Measurements from ENCODE around the gene TUBG2.

Gene TUBG2

DNA sequence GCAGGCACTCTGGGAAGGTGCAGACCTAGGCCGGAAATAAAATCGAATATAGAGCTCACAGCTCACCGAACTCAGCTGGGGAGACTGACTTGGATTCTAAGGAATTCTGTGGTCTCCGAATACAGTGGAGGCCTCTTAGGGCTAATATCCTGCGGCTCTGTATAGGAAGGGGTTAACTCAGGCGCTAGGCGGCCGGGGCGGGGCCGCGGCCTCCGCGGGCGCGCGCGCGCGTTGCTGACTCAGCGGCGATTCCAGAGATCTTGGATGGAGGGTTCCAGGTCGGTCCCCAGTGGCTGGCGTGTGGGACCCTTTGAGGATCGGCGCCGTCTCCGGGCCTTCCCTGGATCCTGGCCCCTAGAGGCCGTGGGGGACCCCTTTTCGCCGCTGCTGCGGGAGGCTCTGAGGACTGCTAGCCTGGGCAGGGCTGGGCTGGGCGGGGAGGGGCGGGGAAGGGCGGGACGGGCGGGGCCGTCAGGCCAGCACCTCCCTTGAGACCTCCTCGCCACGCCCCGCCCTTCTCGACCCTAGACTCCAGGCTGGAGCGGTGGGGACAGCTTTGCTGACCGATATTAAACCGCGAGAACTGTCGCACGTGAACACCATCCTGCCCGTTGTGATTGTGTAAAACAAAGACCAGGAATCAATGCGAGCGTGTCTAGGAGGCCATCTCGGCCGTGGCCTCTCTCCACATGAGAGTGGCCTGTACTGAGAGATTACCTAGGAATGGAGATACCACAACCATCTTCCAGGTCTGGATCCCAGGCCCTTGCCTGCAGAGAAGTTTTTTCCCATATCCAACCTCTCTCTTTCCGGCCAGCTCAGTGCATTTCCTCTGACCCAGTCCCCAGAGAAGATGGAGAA lies 19.1 kb downstream of the TUBG2 start:
- peak; percentile 84 for DNase-seq

DNA sequence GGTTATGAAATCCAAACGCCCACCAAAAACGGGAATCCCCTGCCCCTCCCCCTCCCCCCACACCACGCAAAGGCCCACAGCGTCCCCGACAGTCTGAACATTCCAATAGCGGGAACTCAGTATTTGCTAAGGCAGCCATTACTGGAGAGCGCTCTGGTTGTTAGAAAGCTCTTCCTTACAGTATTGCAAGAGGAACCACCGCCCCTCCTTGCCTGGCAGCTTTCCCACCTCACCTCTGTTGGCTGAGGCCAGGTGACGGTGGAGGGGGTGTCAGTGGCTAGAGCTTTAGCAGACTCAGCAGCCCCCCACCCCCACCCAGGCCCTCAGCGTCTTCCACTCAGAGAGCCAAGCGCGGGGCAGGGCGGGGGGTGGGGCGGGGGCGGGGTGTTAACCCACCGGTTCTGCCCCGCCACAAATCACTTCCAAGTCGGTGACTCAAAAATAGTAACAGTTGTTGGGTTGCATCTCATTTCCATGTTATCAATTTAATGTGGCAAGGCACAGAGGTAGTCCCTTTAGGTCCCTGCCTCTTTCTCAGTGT lies 19.9 kb downstream of the TUBG2 start:
- peak; percentile 51 for DNase-seq

DNA sequence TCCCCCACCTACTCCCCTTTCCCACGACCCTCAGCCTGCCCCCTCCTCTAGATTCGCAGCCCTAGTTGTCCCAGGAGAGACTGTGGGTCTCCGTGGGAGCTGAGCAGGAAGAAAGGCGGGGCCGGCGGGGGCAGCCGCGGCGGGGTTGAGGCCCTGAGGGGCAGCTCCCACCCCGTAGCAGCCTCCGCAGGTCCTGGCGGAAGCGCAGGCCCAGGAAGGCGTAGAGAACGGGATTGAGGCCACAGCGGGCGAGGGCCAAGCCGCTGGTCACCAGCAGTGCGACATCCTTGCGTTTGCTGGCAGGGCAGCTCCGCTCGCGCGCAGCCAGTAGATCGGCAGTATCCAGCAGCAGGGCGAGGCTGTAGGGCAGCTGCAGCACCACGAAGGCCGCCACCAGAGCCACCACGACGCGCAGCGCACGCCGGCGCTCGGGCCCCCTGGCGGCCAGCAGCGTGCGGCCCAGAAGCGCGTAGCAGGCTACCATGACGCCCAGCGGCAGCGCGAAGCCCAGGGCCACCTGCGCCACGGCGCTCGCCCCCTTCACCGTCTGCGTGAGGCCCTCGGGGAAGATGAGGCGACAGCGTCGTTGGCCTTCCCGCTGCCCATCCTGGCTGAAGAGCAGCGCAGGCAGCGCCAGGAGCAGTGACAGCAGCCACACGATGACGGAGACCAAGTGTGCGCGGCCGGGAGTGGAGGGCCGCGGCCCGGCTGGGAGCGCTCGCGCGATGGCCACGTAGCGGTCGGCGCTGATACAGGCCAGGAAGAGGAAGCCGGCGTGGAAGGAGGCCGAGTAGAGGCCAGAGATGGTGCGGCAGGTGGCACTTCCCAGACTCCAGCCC lies 20.6 kb downstream of the TUBG2 start:
- DNase-seq: peak; percentile 82

DNA sequence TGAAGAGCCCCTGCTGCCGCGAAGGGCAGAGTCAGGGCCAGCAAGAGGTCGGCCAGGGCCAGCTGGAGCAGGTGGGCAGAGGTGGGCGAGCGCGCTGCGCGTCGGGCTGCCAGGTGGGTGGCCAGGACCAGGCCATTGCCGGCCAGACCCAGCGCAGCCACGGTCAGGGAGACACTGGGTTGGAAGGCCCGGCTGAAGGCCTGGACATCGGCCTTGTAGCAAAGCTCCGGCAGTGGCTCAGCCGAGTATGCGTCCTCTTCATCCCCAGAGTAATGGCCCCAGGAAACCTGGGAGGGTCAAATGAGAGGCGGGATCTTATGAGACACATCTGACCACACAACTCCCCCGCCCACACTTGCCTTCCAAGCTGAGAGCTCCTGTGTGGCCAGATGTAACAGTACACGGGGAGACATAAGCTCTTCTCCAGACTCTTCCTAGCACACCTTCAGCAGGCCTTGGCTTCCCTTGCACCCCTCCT lies 21.3 kb downstream of the TUBG2 start:
- no peak for DNase-seq

DNA sequence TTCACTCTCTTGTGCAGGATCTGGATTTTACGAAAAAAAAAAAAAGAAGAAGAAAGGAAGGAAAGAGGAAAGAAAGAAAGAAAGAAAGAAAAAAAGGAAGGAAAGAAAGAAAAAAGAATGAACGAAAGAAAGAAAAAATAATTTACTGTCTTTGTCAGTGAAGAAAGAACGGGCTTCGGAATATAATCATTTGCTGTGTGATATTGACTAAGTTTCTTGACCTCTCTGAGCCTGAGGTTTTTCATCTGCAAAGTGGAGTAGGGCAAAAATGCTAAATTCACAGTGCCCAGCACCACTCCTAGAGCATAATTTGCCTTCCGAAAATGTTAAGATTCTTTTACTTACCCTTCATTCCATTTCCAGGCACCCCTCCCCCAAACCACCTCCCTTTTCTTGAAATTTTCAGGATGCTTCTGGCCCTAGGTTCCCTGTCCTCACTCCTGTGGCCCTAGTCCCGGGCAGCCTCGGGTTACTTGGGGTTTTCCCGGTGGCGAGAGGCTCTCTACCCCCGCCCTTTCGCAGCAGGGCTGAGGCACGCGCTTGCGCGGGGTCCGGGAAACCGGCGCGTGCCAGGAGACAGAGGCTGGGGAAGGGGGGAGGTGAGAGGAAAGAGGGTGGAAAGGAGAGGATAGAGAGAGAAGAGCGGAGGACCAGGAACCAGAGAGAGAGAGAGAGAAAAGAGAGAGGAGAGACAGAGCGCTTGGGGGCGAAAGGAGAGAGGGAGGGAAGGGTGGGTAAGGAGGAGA lies 23.1 kb downstream of the TUBG2 start, which contains the start of gene CNTNAP1:
Gene CNTNAP1, plus strand, starts transcription at position 556 of the 746 bp plus-strand sequence. CDS start 299 bp downstream, outside the sequence.
- no peak for DNase-seq

DNA sequence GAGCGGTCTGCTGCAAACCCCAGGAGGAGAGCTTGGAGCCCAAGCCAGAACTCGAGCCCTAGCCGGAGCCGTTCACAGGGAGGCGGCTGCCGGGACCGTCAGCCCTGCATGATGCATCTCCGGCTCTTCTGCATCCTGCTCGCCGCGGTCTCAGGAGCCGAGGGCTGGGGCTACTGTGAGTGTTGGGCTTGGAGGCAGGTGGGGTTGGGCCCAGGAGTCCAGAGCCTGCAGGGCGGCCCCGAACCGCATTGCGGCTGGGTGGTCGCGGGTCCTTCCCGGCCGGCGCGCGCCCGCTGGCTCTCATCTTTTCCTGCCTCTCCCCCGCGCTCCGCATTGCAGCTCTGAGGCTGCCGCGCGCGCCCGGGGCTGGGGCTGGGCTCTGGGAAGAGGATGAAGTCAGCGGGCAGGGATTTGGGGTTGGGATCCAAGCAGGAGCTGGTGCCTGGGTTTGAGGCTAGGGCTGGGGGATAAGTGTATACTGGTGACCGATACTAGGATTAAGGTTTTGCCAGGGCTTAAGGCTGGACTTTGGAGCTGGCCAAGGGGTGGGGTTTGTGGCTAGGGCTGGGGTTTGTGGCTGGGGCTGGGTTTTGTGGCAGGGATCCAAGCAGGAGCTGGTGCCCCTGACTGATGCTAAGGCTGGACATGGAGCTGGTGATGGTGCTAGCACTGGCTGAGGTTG lies 23.8 kb downstream of the TUBG2 start:
- peak; percentile 36 for DNase-seq

DNA sequence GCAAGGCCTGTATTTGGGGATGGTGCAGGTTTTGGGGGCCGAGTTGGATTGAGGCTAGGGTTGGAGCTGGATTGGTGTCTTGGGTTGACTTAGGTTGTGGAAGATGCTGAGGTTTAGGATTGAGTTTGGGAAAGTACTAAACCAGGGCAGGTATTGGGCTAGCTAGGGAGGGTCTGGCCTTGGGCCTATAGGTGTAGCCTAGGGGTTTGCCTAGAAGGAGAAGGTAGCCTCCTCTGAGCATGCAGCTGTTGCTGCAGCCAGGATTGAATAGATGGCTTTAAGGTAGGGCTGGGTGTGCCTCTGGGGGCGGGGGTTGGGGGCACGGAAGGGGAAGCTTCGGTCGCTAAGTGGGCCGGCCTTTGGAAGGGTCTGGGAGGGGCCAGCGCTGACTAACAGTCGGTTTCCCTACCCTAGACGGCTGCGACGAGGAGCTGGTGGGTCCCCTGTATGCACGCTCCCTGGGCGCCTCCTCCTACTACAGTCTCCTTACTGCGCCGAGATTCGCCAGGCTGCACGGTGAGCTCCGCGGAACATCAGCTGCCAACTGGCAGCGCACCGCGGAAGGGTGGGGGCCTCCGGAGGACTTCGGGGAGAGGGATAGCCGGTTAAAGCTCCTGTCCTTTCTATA lies 24.4 kb downstream of the TUBG2 start:
- DNase-seq: no peak

DNA sequence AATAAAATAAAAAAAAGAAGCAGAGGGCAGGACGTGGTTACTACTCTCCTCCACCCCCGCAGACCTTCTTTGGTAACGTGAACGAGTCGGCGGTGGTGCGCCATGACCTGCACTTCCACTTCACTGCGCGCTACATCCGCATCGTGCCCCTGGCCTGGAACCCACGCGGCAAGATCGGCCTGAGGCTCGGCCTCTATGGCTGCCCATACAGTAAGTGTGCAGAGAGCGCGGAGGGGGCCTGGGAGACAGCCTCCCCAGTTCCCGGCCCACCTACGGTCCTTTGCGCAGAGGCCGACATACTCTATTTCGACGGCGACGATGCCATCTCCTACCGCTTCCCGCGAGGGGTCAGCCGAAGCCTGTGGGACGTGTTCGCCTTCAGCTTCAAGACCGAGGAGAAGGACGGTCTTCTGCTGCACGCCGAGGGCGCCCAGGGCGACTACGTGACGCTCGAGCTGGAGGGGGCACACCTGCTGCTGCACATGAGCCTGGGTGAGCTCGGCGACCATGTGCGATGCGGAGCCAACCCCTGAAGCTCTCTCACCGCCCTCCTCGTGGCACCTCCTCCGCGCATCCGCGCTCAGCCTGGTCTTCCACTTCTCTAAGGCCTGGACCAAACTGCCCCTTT lies 26.0 kb downstream of the TUBG2 start:
- no peak for DNase-seq

DNA sequence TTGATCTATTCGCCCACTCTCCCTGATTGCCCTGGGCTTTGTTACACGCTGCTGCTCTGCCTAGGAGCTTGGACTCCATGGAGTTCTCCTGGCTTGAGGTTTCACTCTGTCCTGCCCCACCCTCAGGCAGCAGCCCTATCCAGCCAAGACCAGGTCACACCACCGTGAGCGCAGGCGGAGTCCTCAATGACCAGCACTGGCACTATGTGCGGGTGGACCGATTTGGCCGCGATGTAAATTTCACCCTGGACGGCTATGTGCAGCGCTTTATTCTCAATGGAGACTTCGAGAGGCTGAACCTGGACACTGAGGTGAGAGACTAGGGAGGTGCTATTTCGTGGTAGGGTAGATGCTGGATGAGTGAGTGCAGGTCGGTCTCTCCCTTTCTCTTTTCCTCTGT lies 26.7 kb downstream of the TUBG2 start:
- no peak for DNase-seq

DNA sequence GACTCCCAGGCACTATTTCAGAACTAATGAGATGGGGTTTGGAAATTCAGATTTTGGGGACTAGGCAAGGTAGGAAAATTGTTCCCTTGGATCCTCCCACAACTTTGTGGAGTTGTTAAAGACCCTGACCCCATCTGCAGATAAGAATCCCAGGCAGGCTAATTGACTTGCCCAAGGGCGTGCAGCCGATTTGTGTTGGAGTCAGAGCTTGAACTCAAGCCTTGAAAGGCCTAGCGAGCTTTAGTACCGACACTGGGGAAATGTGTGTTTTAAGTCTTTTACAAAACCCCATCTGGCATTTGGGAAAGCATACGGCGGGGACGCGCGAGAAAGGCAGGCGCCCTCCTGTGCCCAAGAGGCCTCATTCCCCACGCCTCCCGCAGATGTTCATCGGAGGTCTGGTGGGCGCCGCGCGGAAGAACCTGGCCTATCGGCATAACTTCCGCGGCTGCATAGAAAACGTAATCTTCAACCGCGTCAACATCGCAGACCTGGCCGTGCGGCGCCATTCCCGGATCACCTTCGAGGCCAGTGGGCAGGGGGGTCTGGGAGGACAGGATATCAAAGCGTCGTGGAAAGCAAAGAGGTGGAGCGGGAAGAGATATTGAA lies 27.5 kb downstream of the TUBG2 start:
- DNase-seq: no peak

DNA sequence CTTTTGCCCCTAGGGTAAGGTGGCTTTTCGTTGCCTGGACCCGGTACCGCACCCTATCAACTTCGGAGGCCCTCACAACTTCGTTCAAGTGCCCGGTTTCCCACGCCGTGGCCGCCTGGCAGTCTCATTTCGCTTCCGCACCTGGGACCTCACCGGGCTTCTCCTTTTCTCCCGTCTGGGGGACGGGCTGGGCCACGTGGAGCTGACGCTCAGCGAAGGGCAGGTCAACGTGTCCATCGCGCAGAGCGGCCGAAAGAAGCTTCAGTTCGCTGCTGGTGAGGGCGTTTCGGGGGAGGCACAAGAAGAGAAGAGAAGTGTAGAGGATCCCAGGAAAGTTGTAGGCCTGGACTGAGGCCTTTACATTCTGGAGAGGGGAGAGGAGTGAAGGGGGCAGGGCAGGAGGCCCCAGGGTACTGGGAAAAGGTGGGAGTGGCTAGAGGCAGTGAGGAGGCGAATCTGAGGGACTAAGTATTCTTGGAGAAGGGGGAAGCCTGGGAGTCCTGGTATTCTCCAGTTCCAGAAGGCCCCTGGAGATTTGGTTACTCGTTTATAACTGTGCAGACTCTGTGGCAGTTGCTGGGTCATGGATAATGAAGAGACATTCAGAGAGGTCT lies 28.7 kb downstream of the TUBG2 start:
- no peak for DNase-seq

DNA sequence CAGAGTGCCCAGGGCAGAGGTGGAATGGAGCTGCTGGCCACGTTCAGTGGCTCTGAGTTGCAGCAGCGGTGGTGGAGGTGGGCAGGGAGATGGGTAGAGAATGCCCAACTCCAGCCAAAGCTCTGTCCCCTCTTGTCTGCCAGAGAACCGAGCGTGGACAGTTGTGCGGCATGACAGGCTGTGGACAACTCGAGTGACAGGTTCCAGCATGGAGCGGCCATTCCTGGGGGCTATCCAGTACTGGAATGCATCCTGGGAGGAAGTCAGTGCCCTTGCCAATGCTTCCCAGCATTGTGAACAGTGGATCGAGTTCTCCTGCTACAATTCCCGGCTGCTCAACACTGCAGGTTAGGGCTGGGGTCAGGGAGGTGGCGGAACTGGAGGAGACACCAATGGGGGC lies 31.5 kb downstream of the TUBG2 start:
- no peak for DNase-seq

DNA sequence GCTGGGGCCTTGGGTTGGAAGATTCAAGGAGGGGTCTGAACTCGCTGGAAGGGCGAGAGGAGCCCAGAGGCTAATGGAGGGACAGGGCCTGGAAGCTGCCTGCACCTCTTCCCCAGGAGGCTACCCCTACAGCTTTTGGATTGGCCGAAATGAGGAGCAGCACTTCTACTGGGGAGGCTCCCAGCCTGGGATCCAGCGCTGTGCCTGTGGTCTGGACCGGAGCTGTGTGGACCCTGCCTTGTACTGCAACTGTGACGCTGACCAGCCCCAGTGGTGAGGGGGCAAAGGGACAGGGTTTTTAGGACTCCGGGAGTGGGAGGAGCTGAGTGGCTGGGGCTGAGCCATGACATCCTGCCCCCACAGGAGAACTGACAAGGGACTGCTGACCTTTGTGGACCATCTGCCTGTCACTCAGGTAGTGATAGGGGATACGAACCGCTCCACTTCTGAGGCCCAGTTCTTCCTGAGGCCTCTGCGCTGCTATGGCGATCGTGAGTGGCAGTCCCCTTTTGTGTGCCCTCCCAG lies 32.0 kb downstream of the TUBG2 start:
- DNase-seq: no peak

DNA sequence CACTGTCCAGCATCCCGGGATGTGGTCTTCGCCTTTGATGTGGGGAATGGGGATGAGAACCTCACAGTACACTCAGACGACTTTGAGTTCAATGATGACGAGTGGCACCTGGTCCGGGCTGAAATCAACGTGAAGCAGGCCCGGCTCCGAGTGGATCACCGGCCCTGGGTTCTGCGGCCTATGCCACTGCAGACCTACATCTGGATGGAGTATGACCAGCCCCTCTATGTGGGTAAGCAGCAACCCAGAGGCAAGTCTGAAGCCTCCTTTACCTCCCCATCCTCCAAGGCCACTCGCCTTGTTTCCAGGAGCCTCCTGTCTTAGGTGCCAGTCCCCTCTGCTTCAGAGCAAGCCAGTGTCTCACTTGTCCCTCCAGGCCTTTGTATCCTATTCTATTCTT lies 33.4 kb downstream of the TUBG2 start:
- no peak for DNase-seq

DNA sequence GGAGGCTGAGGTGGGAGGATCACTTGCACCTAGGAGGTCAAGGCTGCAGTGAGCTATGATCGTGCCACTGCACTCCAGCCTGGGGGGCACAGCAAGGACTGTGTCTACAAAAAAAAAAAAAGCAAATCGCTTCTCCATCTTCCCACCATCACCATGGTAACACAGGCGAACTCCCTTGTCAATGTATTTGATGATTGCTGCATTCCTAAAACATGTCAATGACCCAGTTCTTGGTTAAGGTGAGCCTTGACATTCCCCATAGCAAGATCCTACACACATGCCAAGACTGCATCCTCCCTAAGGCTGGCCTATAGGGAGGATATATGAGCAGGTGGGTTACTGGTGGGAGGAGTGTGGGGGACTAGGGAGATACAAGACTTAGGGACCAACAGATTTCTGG lies 35.4 kb downstream of the TUBG2 start:
- DNase-seq: no peak

DNA sequence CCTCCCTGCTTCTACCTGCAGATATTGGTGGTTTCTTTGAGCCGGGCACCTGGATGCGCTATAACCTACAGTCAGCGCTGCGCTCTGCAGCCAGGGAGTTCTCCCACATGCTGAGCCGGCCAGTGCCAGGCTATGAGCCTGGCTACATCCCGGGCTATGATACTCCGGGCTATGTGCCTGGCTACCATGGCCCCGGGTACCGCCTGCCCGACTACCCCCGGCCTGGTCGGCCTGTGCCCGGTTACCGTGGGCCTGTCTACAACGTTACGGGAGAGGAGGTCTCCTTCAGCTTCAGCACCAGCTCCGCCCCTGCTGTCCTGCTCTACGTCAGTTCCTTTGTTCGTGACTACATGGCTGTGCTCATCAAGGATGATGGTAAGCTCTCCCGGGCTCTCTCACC lies 36.4 kb downstream of the TUBG2 start:
- DNase-seq: no peak

DNA sequence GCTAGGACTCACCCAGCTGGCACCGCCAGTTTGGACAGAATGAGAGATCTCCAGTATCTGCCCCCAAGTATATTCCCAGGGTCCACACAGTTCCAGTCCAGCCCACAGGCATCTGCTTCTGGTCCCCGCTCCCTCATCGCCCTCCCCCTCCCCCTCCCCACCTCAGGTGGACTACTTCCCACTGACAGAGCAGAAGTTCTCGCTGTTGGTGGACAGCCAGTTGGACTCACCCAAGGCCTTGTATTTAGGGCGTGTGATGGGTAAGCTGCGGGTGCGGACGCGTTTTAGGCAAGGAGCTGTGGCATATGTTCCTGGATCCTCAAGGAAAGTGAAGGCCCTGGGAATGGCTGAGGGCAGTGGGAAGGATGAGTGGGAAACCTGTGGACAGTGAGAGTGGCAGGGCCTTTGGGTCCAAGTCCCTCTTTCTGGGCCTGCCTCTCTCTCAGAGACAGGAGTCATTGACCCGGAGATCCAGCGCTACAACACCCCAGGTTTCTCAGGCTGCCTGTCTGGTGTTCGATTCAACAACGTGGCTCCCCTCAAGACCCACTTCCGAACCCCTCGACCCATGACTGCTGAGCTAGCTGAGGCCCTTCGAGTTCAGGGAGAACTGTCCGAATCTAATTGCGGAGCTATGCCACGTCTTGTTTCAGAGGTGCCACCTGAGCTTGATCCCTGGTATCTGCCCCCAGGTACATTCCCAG lies 38.2 kb downstream of the TUBG2 start:
- DNase-seq: no peak

DNA sequence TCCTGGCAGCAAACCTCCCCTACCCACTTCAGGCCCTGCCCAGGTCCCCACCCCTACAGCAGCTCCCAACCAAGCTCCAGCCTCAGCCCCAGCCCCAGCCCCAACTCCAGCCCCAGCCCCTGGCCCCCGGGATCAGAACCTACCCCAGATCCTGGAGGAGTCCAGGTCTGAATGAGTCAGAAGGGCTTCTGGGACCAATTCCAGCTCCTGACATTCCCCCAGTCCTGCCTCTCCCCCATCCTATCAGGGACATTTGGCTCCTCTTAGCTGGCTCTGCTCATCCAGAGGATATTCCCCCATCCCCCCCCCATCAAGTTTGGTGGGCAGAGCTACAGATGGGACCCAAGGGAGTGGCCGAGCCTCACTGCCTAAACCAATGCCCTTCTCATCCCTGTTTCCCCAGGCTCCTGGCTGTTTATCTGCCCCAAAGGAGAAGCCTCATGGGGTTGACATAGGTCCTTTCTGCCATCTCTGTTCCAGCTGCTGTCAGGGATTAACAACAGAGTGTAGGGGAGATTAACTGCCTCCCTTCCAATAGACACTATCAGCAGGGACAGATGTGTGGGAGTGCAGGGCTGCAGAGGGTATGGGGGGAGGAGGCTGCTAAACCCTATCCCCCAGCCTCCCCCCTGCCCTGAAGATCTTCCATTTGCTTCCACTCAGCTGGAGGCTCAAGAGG lies 39.8 kb downstream of the TUBG2 start:
- DNase-seq: peak; percentile 1

DNA sequence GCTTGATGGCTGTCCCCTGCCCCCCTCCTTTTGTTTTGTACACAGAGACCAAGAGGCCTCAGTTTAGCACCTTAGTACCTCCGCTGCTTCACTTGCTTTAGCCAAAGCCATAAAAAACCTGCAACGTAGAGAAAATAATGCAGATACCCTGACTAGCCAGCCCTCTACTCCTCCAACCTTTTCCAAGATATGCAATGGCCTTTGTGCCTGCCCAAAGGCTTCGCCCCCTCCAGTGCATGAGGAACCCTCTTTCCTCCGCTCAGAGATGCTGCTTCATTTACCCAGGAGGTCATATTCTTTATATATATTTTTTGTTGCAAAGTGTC lies 40.3 kb downstream of the TUBG2 start:
- no peak for DNase-seq

All from activated T-cell treated with anti-CD3 and anti-CD28 coated beads, Interleukin-2, amount 50 U/mL, for 1 hour (primary cell).